Erythroblast (primary cell): ENCODE data around the gene TDRD1.

ENCODE experiments used
- GATA1 ChIP-seq: IDR thresholded peaks from 2 replicates; pipeline ENCODE4 v1.6.1; 2011; ENCODE audit warnings: low read depth, mild to moderate bottlenecking, control low read depth, low read length, moderate library complexity
- POLR2A ChIP-seq: IDR thresholded peaks from 2 replicates; pipeline ENCODE4 v1.6.1; 2011; ENCODE audit warnings: mild to moderate bottlenecking, low read length

DNA sequence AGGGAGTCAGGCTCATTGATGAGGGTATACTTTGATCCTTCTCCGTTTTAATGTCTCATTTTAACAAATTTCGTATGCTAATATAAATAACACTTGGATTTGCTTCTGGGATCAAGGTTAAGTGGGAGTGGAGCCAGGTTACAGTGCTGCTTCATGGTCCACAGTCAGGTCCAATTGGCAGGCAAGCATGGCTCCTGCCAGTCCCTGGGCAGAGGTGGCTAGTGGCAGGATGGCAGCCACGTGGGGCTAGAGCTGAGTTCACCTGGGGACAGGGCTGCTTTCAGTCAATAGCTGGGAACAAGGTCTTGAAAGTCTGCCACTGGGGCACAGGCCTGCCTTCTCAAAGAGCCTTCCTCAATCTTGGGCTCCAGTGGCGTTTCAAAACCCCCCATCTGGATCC is 43.9 kb downstream of the TDRD1 start:
- TF ChIP-seq POLR2A: no peak
- TF ChIP-seq GATA1: no peak
